ENCODE data around the gene FIBP.
"Not testable (repeated sequence)": the region's sequence is repeated elsewhere in the genome, so short reads cannot be mapped to it uniquely, and the experiment has no call there.

The FIBP gene

DNA sequence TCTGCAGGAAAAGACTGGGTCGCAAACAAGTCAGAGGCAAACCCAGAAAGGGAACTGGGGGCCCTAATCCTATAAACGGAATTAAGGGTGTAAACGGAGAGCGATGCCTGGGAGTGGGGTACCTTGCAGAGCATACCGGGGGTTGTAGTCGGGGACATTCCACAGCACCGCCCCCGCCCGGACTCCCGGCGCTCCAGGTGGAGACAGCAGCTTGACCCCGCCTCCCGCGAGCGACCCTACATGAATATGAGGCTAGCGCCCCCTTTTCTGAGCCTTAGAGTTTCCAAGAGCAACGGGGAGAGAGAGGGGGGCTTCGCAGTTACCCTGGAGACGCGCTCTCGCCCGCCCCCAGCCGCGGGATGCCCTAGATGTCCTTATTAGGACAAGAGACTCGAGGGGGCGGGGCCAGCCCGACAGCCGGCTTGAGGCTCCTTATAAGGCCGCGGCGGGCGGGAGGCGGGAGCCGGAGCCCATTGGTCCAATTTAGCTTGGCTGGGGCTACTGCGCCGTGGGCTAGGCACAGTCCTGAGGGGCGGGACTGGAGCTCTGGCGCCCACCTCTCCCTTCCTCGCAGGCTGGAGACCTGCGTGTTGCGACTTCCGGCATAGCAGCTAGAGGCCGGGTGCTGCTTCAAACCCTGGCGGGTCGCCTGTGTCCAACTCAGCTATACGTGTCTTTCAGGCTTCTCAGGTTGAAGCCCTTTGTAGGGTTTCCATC, 29.0 kb downstream of the FIBP start:
- peak; percentile 93 for DNase-seq (ENCODE audit: low spot score)

DNA sequence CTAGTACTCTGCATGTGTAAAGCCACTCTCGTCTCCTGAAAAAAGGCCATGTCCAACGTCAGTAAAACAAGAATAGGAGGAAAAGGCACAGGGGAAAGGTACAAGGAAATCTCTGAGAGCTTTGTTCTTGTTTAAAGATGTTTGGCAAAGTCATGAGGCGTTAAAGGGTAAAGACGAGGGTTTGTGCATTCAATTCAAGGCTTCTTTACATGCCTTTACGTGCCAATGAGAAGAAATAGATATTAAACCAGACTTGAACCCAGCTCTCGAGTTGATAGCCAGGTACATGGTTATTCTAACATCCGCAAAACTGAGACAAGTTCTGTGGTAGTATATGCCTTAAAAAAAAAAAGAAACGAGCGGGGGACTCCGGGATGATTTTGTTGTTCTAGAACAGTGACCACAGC, 29.6 kb downstream of the FIBP start:
- DNase-seq (ENCODE audit: low spot score): no peak

DNA sequence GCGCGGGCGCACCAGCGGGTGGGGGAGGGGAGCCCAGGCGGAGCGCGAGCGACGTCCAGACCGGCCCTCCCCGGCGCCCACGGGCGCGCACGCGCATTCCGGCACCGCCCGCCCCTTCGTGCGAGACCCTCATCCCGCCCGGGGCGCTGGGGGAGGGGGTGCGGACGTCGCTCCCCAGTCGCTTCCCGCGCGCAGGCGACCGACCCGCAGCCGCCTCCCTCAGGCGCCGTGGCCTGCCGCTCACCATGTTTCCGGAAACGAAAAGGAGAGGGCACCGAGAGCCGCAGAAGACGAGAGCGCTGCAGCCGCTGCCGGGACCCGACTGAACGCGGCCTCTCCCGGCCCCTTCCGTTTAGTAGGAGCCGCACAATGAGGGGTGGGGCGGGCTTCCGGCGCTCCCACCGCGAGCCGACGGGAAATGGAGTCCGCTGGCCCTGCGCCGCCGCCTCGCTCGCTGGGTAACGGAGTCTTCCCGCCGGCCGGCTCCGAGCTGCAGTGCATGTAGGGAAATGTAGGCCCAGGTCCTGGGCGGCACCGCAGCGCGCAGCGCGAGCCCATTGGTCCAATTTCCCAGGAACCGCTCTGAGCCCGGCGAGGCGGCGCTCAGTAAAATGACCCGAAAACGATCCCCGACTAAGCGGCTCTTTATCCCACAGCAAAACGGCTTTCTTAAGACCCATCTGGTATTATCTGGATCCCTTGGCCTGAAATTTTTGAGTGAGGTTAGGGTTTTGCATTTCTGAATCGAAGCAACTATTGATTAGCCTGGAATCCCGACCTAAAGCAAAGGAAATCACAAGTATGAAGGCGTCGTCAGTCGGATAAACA, 30.2 kb downstream of the FIBP start, which contains the start of gene CFL1:
Gene CFL1, minus strand, starts transcription at position 328 of the 828 bp plus-strand sequence. Its CDS starts 81 bp downstream, at position 247.
- DNase-seq (ENCODE audit: low spot score): peak; percentile 82

DNA sequence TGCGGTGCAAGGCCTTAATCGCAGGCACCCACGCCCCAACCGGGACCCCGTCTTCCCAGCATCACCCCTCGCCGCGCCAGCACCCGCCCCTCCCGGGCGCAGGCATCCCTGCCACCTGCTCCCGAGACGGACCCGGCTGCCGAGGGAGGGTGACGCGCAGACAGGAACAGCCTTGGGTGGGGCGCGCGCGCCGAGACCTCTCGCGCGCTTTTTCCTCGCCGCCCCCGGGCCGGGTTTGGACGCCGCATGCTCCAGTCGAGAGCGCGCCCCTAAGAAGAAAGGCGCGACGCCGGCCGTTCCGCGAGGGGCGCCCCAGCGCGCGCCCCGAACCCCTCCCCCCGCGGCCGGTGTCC, 30.8 kb downstream of the FIBP start:
- DNase-seq (ENCODE audit: low spot score): no peak

DNA sequence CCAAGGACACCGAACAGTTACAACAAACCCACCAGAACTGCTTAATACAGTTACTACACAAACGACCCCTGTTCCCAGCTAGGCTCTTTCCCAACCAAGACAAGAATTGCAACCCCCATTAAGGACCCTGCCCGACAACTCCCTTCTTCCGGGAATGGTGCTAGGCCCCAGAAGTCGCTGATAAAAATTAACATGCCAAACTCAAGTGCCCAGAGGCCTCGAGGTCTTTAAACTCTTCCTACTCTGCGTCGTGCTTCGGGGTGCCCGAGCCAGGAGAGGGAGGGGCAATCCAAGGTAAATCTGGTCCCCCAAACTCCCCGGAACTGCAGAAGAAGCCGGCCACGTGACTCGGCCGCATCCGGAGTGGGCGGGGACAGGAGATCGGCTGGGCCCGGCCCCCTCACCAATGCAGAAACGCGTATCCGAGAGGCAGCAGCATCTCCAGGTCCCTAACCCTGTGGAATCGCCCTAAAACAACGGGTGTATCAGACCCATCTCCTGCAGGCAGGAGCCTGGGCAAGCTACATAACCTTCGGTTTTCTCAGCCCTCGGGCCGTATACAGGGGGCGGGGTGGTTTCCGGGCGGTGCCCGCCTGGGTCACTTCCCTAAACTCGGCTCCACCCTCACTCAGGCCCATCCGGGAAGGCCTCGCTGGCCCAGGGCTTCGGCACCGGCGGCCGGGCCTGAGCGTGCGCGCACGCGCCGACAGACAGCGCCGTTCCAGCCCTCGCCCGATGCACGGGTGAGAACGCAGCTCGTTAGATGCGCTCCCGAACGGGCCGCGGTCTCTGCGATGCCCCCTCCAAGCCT, 31.4 kb downstream of the FIBP start:
- no peak for DNase-seq (ENCODE audit: low spot score)

DNA sequence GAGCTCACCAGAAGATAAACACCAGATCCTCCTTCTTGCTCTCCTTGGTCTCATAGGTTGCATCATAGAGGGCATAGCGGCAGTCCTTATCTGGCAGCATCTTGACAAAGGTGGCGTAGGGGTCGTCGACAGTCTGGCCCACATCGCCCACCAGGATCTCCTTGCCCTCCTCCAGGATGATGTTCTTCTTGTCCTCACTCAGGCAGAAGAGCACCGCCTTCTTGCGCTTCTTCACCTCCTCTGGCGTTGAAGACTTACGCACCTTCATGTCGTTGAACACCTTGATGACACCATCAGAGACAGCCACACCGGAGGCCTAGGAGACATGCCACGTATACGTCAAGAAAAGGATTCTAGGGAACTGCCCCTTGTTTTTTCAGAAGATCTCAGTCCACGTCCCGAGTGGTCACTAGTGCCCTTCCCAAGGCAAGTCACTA, 32.3 kb downstream of the FIBP start:
- DNase-seq (ENCODE audit: low spot score): no peak

DNA sequence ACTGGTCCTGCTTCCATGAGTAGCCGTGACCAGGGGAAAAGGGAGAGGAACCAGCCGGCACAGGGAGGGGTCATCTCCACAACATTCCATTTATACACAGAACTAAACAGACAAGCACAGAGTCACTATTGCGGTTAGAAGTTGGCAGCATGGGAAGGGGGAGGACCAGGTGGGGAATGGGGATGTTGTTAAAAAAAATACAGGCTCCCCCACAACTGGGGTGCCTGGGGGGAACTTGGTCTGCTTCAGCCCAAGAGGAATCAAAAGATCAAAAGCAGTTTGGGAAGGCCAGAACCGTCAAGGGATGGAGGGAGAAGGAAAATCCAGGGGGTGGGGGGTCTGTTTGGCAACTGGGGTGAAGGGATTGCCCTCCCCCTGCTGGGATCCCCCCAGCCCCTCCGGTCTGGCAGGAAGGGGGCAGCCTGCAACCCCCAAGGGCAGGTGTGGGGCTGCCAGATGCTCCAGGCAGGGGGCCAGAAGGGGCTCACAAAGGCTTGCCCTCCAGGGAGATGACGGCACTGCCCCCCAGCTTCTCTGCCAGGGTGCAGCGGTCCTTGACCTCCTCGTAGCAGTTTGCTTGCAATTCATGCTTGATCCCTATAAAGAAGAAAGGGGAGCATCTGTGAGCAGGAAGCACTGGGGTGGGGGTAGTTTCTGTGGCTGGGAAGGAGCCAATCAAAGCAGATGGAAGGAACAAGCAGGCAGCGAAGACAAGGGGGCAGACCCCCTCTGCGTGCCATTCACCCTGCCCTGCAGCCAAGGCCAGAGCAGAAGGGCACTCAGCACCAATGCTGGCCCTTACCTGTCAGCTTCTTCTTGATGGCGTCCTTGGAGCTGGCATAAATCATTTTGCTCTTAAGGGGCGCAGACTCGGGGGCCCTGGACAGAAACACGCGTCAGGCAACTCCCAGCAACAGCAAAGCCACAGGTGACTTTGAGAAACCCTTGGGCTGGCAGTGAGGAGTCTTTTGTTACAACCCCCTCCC, 33.1 kb downstream of the FIBP start:
- no peak for DNase-seq (ENCODE audit: low spot score)

DNA sequence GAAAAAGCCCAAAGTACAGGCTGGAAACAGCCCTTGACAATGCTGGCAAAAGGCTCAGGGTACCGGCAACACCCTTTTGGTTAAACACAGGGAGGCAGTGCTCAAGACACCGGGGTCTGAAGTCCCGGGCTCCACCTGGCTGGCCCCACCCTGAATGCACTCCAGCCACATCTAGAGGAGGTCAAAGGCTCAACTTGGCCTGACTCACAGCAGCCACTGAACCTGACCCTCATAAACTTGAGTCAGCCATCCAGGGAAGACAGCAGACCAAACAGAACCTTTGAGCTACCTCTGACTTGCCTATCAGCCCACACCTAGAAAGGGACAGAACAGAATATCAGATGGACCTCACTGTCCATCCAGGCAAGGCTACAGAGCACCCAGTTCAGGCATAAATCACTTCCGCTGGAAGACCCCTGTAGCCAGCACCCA, 34.1 kb downstream of the FIBP start:
- DNase-seq (ENCODE audit: low spot score): no peak

DNA sequence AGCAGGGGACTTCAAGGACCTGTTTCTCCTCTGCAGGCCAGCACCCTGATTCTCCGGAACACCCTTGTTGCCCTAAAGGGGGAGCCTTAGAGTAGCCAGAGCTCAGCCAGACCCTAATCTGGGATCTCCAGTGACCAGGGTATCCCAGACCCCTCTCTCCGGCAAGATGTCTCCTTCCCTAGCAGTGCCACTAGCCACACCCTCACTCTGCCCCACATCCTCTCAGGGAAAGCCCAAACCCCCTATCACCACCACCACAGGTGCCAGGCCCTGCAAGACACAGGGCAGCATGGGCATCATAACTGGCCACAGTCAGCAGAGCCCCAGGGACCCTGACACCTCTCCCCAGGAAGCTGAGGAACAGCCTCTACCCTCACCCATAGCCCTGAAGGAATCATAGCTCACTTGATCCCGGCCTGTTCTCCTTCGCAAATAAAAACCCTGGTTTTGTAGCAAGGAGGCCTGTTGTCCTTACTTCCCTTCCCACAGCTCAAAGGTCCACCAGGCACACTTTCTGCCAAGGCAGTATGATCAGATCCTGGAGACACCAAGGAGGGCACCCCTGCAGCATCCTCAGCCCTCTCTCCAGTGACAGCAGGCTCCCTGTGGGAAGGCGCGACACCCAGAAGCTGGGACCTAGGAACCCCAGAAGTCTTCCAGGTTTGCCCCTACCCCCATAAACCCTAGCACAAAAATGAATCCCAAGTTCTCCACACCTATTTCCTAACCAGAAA, 34.9 kb downstream of the FIBP start:
- DNase-seq (ENCODE audit: low spot score): no peak

DNA sequence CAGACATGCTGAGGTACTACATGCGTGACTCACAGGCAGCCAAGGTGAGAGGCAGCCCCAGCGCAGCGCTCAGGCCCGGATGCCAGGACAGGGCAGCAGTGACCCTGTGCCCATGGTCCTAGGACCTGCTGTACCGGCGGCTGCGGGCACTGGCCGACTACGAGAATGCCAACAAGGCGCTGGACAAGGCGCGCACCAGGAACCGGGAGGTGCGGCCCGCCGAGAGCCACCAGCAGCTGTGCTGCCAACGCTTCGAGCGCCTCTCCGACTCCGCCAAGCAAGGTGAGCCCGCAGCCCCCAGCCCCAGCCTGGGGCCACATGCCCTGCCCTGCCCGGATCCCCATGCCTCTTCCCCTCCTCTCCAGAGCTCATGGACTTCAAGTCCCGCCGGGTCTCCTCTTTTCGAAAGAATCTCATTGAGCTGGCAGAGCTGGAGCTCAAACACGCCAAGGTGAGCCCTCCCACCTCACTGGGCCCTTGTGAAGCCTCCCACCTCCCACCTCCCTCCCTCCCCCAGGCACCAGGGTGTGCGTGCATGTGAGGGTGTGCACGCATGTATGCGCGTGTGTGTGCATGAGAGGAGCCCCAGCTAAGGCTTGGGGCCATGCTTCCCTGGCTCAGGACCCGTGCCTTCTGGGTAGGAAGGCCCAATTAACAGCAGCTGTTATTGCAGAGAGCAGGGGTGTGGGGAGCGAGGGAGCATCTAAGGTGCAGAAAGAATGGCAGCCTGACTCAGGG, 35.6 kb downstream of the FIBP start:
- no peak for DNase-seq (ENCODE audit: low spot score)

DNA sequence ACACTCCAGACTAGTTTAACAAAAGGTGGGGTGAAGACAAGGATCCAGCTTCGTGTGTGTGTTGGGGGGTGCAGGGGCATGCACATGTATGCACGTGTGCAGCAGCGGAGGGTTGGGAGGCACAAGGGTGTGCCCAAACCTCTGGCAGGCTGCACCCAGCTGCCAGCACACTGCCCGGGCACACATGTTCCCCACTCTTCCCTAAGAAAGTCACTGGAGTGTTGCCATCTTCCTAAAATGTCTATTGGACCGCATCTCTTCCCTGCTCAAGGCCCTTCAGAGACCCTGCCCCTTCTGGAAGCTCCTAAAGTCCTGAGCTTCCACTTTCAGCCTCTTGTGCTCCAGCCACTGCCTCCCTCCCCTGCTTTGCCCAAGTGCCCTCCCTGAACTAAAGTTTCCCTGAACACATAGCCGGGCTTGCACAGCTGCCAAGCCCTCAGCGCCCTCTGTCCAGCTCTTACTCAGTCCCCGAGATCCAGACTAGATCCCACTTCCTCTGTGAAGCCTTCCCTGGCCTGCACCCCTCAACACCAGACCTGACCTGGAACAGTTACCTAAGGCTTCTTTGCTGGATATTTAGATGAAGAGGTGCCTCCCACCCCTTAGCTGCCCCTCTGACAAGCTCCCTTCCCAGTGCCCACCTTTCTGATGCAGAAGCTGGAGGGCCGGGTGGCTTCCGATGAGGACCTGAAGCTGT, 36.3 kb downstream of the FIBP start:
- no peak for DNase-seq (ENCODE audit: low spot score)

DNA sequence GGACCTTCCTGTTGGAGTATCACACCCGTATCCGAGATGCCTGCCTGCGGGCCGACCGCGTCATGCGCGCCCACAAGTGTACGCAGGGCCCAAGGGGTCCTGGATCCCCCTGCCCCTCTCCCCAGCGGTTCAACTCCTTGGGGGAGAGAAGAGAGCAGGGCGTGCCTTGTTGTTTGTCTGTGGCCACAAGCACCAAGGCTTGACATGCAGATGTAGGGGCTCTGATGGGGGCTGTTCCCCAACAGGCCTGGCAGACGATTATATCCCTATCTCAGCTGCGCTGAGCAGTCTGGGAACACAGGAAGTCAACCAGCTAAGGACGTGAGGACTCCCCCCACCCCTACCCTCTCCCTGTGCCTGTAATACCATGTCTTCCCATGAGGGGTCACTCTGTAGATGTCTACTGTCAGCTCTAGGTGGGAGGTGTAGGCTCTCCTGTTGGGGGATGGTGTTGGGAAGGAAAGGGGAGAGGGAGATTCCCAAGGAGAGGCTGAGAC, 37.1 kb downstream of the FIBP start:
- no peak for DNase-seq (ENCODE audit: low spot score)

DNA sequence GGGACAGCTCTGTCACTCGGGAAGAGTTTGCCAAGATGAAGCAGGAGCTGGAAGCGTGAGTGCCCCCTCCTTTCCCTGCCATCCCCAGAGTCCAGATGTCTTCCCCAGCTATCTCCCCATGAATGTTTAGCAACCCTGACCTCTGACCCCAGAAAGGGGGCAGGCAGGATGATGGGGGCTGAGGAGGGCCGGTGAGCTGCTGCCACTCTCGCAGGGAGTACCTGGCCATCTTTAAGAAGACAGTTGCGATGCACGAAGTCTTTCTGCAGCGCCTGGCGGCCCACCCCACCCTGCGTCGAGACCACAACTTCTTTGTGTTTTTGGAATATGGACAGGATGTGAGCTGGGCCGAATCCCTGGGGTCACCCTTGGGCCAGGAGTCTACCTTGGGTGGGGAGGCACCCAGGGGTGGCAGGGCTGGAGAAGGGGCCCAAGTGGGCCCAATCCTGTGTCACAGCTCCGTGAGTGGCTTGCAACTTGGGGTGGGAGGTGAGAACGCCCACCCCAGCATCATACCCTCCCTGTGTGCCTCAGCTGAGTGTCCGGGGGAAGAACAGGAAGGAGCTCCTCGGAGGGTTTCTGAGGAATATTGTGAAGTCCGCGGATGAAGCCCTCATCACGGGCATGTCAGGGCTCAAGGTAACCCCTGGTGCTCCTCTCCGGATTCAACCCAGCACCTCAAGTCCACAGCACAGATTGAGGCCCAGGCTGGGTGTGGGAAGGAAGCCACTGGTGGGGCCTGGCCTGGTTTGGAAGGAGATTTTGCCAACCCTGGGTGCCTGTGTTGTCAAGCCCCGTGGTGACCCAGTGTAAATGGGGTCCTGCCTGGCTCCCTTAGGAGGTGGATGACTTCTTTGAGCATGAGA, 37.8 kb downstream of the FIBP start:
- no peak for DNase-seq (ENCODE audit: low spot score)

DNA sequence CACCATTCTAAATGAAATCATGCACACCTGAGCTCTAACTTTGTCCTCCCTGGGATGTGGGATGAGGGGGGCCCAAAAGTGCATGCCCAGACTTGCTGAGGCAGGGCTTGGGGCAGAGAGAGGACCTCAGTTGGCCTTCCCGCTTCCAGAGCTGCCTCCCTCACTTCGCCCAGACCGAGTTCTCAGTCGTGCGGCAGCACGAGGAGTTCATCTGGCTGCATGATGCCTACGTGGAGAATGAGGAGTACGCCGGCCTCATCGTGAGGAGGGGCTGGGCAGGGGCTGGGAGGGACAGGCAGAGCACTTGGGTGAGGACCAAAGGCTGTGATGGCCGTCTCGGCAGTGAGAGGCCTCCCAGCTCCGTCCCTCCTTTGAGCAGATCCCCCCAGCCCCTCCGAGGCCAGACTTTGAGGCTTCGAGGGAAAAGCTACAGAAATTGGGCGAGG, 38.5 kb downstream of the FIBP start:
- no peak for DNase-seq (ENCODE audit: low spot score)

DNA sequence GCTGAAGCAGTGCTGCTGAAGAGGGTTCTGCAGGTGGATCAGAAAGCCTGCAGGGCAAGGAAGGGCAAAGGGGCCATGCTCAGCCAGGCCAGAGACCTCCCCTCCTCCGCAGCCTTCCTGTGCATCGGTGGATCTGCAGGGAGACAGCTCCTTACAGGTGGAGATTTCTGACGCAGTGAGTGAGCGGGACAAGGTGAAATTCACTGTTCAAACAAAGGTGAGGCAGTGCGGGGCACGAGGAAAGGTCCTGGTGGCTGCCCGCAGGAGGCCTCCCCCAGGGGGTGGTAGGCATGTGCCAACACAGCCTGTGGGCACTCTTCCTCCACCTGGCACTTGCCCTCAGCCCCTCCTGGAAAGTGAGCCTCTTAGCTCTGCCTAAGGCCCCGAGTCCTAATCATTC, 38.9 kb downstream of the FIBP start:
- no peak for DNase-seq (ENCODE audit: low spot score)

DNA sequence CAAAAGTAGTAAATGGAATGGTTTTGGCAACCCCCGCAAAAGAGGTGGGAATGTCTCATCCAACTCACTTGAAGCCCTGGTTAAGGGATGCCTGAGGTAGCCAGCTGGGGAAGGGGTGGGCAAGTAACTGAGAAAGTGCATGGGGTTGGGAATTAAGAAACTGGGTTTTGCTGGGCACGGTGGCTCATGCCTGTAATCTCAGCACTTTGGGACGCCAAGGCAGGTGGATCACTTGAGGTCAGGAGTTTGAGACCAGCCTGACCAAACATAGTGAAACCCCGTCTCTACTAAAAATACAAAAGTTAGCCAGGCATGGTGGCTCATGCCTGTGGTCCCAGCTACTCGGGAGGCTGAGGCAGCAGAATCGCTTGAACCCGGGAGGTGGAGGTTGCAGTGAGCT, 39.6 kb downstream of the FIBP start:
- not testable (repeated sequence) for DNase-seq (ENCODE audit: low spot score)

DNA sequence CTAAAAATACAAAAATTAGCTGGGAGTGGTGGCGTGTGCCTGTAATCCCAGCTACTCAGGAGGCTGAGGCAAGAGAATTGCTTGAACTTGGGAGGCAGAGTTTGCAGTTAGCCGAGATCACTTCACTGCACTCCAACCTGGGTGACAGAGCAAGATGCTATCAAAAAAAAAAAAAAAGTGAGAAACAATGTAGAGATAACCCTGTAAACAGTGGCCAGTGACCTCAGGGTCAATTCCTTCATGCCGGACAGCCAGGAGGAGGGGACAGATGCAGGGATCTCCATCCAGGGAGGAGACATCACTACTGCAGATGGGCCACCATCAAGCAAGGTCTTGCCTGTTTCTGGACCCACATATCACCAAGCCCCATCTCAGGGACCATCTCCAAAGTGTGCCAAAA, 40.5 kb downstream of the FIBP start:
- no peak for DNase-seq (ENCODE audit: low spot score)
